Fibroblast of skin of scalp (primary cell): ENCODE data around the gene PRKAR1A.
"Not testable (repeated sequence)": the region's sequence is repeated elsewhere in the genome, so short reads cannot be mapped to it uniquely, and the experiment has no call there.

Experiments used
- DNase-seq: peaks from one replicate; pipeline ENCODE4 v3.0.0-alpha.2; 2013

The PRKAR1A gene

GRCh38 chr17:68511671-68512246, 471 bp upstream of the PRKAR1A start:
- peak; percentile 61 for DNase-seq

- DNase-seq = peak; percentile 30
These were observed 787 bp downstream of the PRKAR1A start for GRCh38 chr17:68512960-68513474.

GRCh38 chr17:68513932-68514331, 1.7 kb downstream of the PRKAR1A start:
- DNase-seq = no peak

- peak; percentile 71 for DNase-seq
These were observed 2.8 kb downstream of the PRKAR1A start for GRCh38 chr17:68514831-68515635.

- DNase-seq = no peak
These were observed 4.5 kb downstream of the PRKAR1A start for GRCh38 chr17:68516732-68517131.

GRCh38 chr17:68517605-68518004, 5.4 kb downstream of the PRKAR1A start:
- DNase-seq = not testable (repeated sequence)

- no peak for DNase-seq
These were observed 6.0 kb downstream of the PRKAR1A start for GRCh38 chr17:68518063-68518815.

GRCh38 chr17:68519051-68519450, 6.8 kb downstream of the PRKAR1A start:
- not testable (repeated sequence) for DNase-seq

- DNase-seq = no peak
These were observed 7.7 kb downstream of the PRKAR1A start for GRCh38 chr17:68519911-68520310.

- no peak for DNase-seq
These were observed 10.0 kb downstream of the PRKAR1A start for GRCh38 chr17:68522266-68522665.

GRCh38 chr17:68526548-68526947, 14.3 kb downstream of the PRKAR1A start:
- DNase-seq = no peak

- no peak for DNase-seq
These were observed 15.1 kb downstream of the PRKAR1A start for GRCh38 chr17:68527314-68527713.

- DNase-seq = no peak
These were observed 19.0 kb downstream of the PRKAR1A start for GRCh38 chr17:68531252-68531651.

- no peak for DNase-seq
These were observed 20.6 kb downstream of the PRKAR1A start for GRCh38 chr17:68532826-68533225.

GRCh38 chr17:68533887-68534694, 21.9 kb downstream of the PRKAR1A start:
- peak; percentile 33 for DNase-seq

- DNase-seq = no peak
These were observed 22.5 kb downstream of the PRKAR1A start for GRCh38 chr17:68534695-68535088.

- no peak for DNase-seq
These were observed 23.7 kb downstream of the PRKAR1A start for GRCh38 chr17:68535922-68536321.

GRCh38 chr17:68539548-68540467, 27.6 kb downstream of the PRKAR1A start:
- DNase-seq = peak; percentile 18

- DNase-seq = no peak
These were observed 28.8 kb downstream of the PRKAR1A start for GRCh38 chr17:68540981-68541380.

GRCh38 chr17:68541816-68542215, 29.6 kb downstream of the PRKAR1A start:
- DNase-seq = no peak
